IPS-NIHi7 (cell line): ENCODE results near the gene CD34.
"Not testable (repeated sequence)": the region's sequence is repeated elsewhere in the genome, so short reads cannot be mapped to it uniquely, and the experiment has no call there.

Source experiments
- DNase-seq: peaks from one replicate; pipeline ENCODE4 v3.0.0; 2012; ENCODE audit warnings: mixed read lengths; ENCODE audit errors: extremely low spot score

The CD34 gene

GRCh38 chr1:207898836-207899235 lies 12.1 kb downstream of the CD34 start:
- no peak for DNase-seq

- DNase-seq: no peak
Observed at GRCh38 chr1:207898260-207898659, 12.7 kb downstream of the CD34 start.

- no peak for DNase-seq
Observed at GRCh38 chr1:207897188-207897587, 13.7 kb downstream of the CD34 start.

GRCh38 chr1:207896547-207896946 lies 14.4 kb downstream of the CD34 start:
- DNase-seq: no peak

GRCh38 chr1:207894704-207895103 lies 16.2 kb downstream of the CD34 start:
- DNase-seq: no peak

GRCh38 chr1:207893737-207894582 lies 17.0 kb downstream of the CD34 start:
- DNase-seq: no peak

GRCh38 chr1:207892764-207893163 lies 18.2 kb downstream of the CD34 start:
- DNase-seq: no peak

GRCh38 chr1:207891148-207891547 lies 19.8 kb downstream of the CD34 start:
- no peak for DNase-seq

- no peak for DNase-seq
Observed at GRCh38 chr1:207890136-207890738, 20.7 kb downstream of the CD34 start.

GRCh38 chr1:207888652-207889051 lies 22.3 kb downstream of the CD34 start:
- no peak for DNase-seq

GRCh38 chr1:207887542-207888201 lies 23.3 kb downstream of the CD34 start:
- no peak for DNase-seq

GRCh38 chr1:207886227-207886626 lies 24.7 kb downstream of the CD34 start:
- no peak for DNase-seq

- peak; percentile 88 for DNase-seq
Observed at GRCh38 chr1:207885129-207886032, 25.5 kb downstream of the CD34 start.

GRCh38 chr1:207884266-207885029 lies 26.5 kb downstream of the CD34 start:
- DNase-seq: no peak

GRCh38 chr1:207883660-207884250 lies 27.2 kb downstream of the CD34 start:
- no peak for DNase-seq

GRCh38 chr1:207883104-207883651 lies 27.7 kb downstream of the CD34 start:
- no peak for DNase-seq

- no peak for DNase-seq
Observed at GRCh38 chr1:207882692-207883091, 28.2 kb downstream of the CD34 start.

GRCh38 chr1:207878939-207879338 lies 32.0 kb downstream of the CD34 start:
- no peak for DNase-seq

GRCh38 chr1:207877914-207878313 lies 33.0 kb downstream of the CD34 start:
- not testable (repeated sequence) for DNase-seq

- peak; percentile 26 for DNase-seq
Observed at GRCh38 chr1:207876131-207876530, 34.8 kb downstream of the CD34 start.
